H1 (cell line): ENCODE data around the gene PHC2. TPM values are rescaled to one million over a fixed set of nuclear protein-coding genes. Genes with fewer than 3 reads are reported as not detected.

ENCODE experiments used
- ASH2L ChIP-seq: fragments of 200-600, 300-600 bp; sonication (generic); IDR thresholded peaks from one replicate; pipeline ENCODE4 v1.7.1; 2017; ENCODE audit warnings: low read length
- ATF2 ChIP-seq: IDR thresholded peaks from 2 replicates; pipeline ENCODE4 v1.6.1; 2012; ENCODE audit warnings: low read length, inconsistent platforms
- CTBP2 ChIP-seq: IDR thresholded peaks from 2 replicates; pipeline ENCODE4 v1.7.0; 2011; ENCODE audit warnings: borderline replicate concordance, mild to moderate bottlenecking, moderate library complexity, mixed read lengths, low read length; ENCODE audit not compliant: insufficient read depth, insufficient read length
- EP300 ChIP-seq, 2 experiments: IDR thresholded peaks; 1 replicate in 1 of 2; 2 replicates in 1 of 2; pipeline ENCODE4 v1.6.1; 2011 to 2012; ENCODE audit warnings: low read depth in 2 of 2, low read length in 2 of 2, mild to moderate bottlenecking in 2 of 2, borderline replicate concordance in 1 of 2, inconsistent platforms in 1 of 2, moderate library complexity in 1 of 2
- HDAC2 ChIP-seq, 2 experiments: fragments of 300-600 bp in 1 of 2; sonication (generic) in 1 of 2; IDR thresholded peaks; 2 replicates each; pipeline ENCODE4 v1.6.1; 2011 to 2012; ENCODE audit warnings: low read depth in 2 of 2, low read length in 2 of 2, mild to moderate bottlenecking in 2 of 2, moderate library complexity in 2 of 2, borderline replicate concordance in 1 of 2, inconsistent platforms in 1 of 2
- JUND ChIP-seq: IDR thresholded peaks from 2 replicates; pipeline ENCODE4 v1.6.1; 2011; ENCODE audit warnings: mild to moderate bottlenecking, improper control_type of control experiment, low read length
- KDM1A ChIP-seq: fragments of 200-600, 300-600 bp; sonication (generic); IDR thresholded peaks from 2 replicates; pipeline ENCODE4 v1.7.1; 2016; ENCODE audit warnings: mild to moderate bottlenecking, low read length, borderline replicate concordance
- MAFK ChIP-seq: IDR thresholded peaks from 2 replicates; pipeline ENCODE4 v1.6.1; 2012; ENCODE audit warnings: low read depth, mild to moderate bottlenecking, improper control_type of control experiment, low read length
- MAX ChIP-seq: IDR thresholded peaks from 2 replicates; pipeline ENCODE4 v1.6.1; 2012; ENCODE audit warnings: inconsistent platforms
- POLR2AphosphoS5 ChIP-seq: IDR thresholded peaks from 2 replicates; pipeline ENCODE4 v1.6.1; 2011; ENCODE audit warnings: low read depth, low read length
- POU5F1 ChIP-seq: IDR thresholded peaks from 2 replicates; pipeline ENCODE4 v1.6.1; 2011; ENCODE audit warnings: low read depth, mild to moderate bottlenecking, low read length, moderate library complexity
- RAD21 ChIP-seq, 2 experiments: IDR thresholded peaks in 1 of 2; conservative IDR thresholded peaks in 1 of 2; 2 replicates each; pipeline ENCODE4 v1.6.1; 2011; ENCODE audit warnings: low read depth in 2 of 2, low read length in 2 of 2, improper control_type of control experiment in 1 of 2, inconsistent platforms in 1 of 2, mild to moderate bottlenecking in 1 of 2, moderate library complexity in 1 of 2
- RBBP5 ChIP-seq: IDR thresholded peaks from 2 replicates; pipeline ENCODE4 v1.7.1; 2012; ENCODE audit warnings: low read depth, mild to moderate bottlenecking, inconsistent platforms, low read length, moderate library complexity, borderline replicate concordance
- SIN3A ChIP-seq, 2 experiments: IDR thresholded peaks in 1 of 2; conservative IDR thresholded peaks in 1 of 2; 2 replicates each; pipeline ENCODE4 v1.6.1; 2011 to 2012; ENCODE audit warnings: low read length in 2 of 2, improper control_type of control experiment in 1 of 2, low read depth in 1 of 2, mild to moderate bottlenecking in 1 of 2
- SP1 ChIP-seq: IDR thresholded peaks from 2 replicates; pipeline ENCODE4 v1.6.1; 2011; ENCODE audit warnings: low read depth, low read length
- TEAD4 ChIP-seq: IDR thresholded peaks from 2 replicates; pipeline ENCODE4 v1.6.1; 2012; ENCODE audit warnings: low read depth, low read length, inconsistent platforms, mixed read lengths
- polyA plus RNA-seq, 7 experiments: library from polyadenylated mRNA; depleted of rRNA in 3 of 7; stranded (reverse) in 5 of 7; unstranded in 2 of 7; fragments of >200 nt in 5 of 7; fragments of 200-250 nt in 2 of 7; gene quantifications; 1 replicate in 5 of 7; 2 replicates in 1 of 7; 4 replicates in 1 of 7; pipeline versions ENCODE4 v1.2.1 to v1.2.3, GENCODE V29; 2011 to 2013; ENCODE audit warnings: missing spikeins in 2 of 7, mixed read lengths in 2 of 7
- total RNA-seq: library from RNA; stranded (reverse); fragmentation: NEBNext Ultra II Directional; extraction: Animal tissue kit (Norgen Biotek cat#: 25700); gene quantifications from 2 replicates; pipeline ENCODE4 v1.2.1, GENCODE V29; 2021

The PHC2 gene
- total and polyA plus RNA-seq, 2 of the 8 experiments (the other 6 are each of a cell fraction or from before 2014, with no cell fraction given) = 5.6 to 14.2 TPM

- TF ChIP-seq SIN3A (conservative IDR thresholded peaks at IDR 0.05 in 1 of 2, IDR thresholded peaks at IDR 0.05 in 1 of 2; ENCODE audit: low read depth in 1 of 2, low read length in 2 of 2) = peak in 1 of 2 experiments; percentile 92; a peak in 2 of 4 replicates
- TF ChIP-seq EP300 (IDR thresholded peaks at IDR 0.05; ENCODE audit: borderline replicate concordance in 1 of 2, low read depth in 2 of 2, low read length in 2 of 2) = peak; percentile 2 to 88; a peak in 2 of 3 replicates
- TF ChIP-seq CTBP2 = peak; percentile 78
- peak; percentile 71; the same call in 1 of the 2 replicates for TF ChIP-seq RBBP5
- peak; percentile 73 for TF ChIP-seq TEAD4
- TF ChIP-seq HDAC2 (IDR thresholded peaks at IDR 0.05; ENCODE audit: borderline replicate concordance in 1 of 2, low read depth in 2 of 2, low read length in 2 of 2) = peak; percentile 52 to 90; a peak in 2 of 4 replicates
- peak; percentile 12 to 25; a peak in 1 of 4 replicates for TF ChIP-seq RAD21 (IDR thresholded peaks at IDR 0.05 in 1 of 2, conservative IDR thresholded peaks at IDR 0.05 in 1 of 2; ENCODE audit: low read depth in 2 of 2, low read length in 2 of 2)
- no peak for TF ChIP-seq MAFK
- peak; percentile 54; the same call in 1 of the 2 replicates for TF ChIP-seq MAX
- peak; percentile 29; the same call in 1 of the 2 replicates for TF ChIP-seq POLR2AphosphoS5
- no peak for TF ChIP-seq POU5F1
- peak; percentile 46 for TF ChIP-seq ASH2L
- peak; percentile 55; the same call in 1 of the 2 replicates for TF ChIP-seq KDM1A
- TF ChIP-seq SP1 = peak; percentile 84
- peak; percentile 66 for TF ChIP-seq JUND
- TF ChIP-seq ATF2 = peak; percentile 32; the same call in 1 of the 2 replicates
Observed at GRCh38 chr1:33342041-33342723, 88.7 kb downstream of the PHC2 start (continued).
